ENCODE data around the gene TIGD3.
"Not testable (repeated sequence)": the region's sequence is repeated elsewhere in the genome, so short reads cannot be mapped to it uniquely, and the experiment has no call there.

Gene TIGD3

GRCh38 chr11:65327021-65327420, 27.5 kb upstream of the TIGD3 start:
- H3K27me3 ChIP-seq (ENCODE audit: control insufficient read depth, insufficient read depth, low read length): no peaks in the 10 kb centered on the region
- WGBS (ENCODE audit: insufficient coverage, insufficient read length): no CpG with 5 or more reads among the region's 8 CpGs
- DNase-seq (ENCODE audit: low read depth, low spot score): no peak
- H3K36me3 ChIP-seq (ENCODE audit: control insufficient read depth, insufficient read depth, low read length): peaks cover 3% of the 10 kb centered on the region; the same call in 1 of the 2 replicates
- H3K4me1 ChIP-seq (ENCODE audit: control insufficient read depth, insufficient read depth, low read length): no peaks in the 10 kb centered on the region
- no peak overlapping the region for H3K27ac ChIP-seq (ENCODE audit: low read length)
- H3K9me3 ChIP-seq (ENCODE audit: control insufficient read depth, insufficient read depth, low read length): no peaks in the 10 kb centered on the region
- no peak overlapping the region for H3K4me3 ChIP-seq (ENCODE audit: low read length)

DNA sequence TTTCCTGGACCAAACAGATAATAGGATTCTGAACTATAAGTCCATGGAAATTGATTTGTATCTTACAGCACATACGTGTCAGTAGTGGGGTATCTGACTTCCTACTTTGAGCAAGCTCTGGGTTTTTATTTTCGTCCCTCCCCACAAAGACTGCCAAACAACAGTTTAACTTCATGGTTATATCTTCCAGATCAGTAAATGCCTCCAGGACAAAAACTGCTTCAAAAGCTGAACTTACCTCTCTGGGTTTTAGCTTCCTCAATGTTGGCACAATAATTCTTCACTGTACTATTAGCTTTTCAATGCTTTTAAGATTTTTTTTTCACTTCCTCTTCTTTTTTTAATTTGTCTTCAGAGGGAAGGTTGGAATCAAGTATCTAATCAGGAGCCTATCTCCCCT, 25.1 kb upstream of the TIGD3 start:
- no peaks in the 10 kb centered on the region for H3K9me3 ChIP-seq (ENCODE audit: control insufficient read depth, insufficient read depth, low read length)
- no peak overlapping the region for H3K27ac ChIP-seq (ENCODE audit: low read length)

DNA sequence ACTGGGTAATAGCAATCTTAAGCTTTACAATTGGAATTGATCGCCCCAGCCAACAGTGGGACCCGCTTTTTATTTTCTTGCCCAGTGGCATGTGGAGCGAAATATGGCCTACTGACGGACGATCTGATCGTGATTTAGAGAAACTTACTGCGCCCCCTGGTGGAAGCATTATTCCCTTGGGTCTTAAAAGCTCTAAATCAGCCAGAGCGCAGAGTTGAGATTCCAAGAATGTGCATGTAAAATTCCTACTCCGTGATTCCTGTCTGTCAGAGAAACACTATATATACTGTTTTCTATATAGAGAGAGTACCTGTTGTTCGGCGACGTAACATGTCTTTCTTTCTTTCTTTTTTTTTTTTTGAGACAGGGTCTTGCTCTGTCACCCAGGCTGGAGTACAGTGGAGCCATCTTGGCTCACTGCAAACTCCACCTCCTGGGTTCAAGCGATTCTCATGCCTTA, 24.6 kb upstream of the TIGD3 start:
- no peaks in the 10 kb centered on the region for H3K4me1 ChIP-seq (ENCODE audit: control insufficient read depth, insufficient read depth, low read length)
- no peak overlapping the region for H3K4me3 ChIP-seq (ENCODE audit: low read length)
- no peak overlapping the region for H3K27ac ChIP-seq (ENCODE audit: low read length)
- no peaks in the 10 kb centered on the region; the same call in 1 of the 2 replicates for H3K9me3 ChIP-seq (ENCODE audit: control insufficient read depth, insufficient read depth, low read length)
- no peaks in the 10 kb centered on the region for H3K36me3 ChIP-seq (ENCODE audit: control insufficient read depth, insufficient read depth, low read length)
- H3K27me3 ChIP-seq (ENCODE audit: control insufficient read depth, insufficient read depth, low read length): no peaks in the 10 kb centered on the region
- WGBS (ENCODE audit: insufficient coverage, insufficient read length): no CpG with 5 or more reads among the region's 13 CpGs
- DNase-seq (ENCODE audit: low read depth, low spot score): peak; percentile 91

More for the DNA sequence above, 25.1 kb upstream of the TIGD3 start:
- Histone ChIP-seq H3K27me3 (ENCODE audit: control insufficient read depth, insufficient read depth, low read length) (no peaks in the 10 kb centered on the region), H3K4me3 (ENCODE audit: low read length) (no peak overlapping the region), H3K36me3 (ENCODE audit: control insufficient read depth, insufficient read depth, low read length) (no peaks in the 10 kb centered on the region), H3K4me1 (ENCODE audit: control insufficient read depth, insufficient read depth, low read length) (no peaks in the 10 kb centered on the region)
- no CpG with 5 or more reads among the region's 2 CpGs for WGBS (ENCODE audit: insufficient coverage, insufficient read length)
- no peak for DNase-seq (ENCODE audit: low read depth, low spot score)

DNA sequence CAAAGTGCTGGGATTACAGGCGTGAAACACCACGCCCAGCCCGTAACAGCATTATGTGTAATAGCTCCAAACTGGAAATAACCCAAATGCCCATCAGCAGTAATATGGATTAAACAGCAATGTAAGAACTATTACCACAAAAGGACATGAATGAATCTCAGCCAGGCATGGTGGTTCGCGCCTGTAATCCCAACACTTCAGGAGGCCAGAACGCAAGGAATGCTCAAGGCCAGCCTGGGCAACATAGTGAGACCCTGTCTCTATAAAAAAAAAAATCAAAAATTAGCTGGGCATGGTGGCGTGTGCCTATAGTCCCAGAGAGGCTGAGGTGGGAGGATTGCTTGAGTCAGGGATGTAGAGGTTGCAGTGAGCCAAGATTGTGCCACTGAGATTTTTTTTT, 24.0 kb upstream of the TIGD3 start:
- no peaks in the 10 kb centered on the region for H3K27me3 ChIP-seq (ENCODE audit: control insufficient read depth, insufficient read depth, low read length)
- no peaks in the 10 kb centered on the region for H3K4me1 ChIP-seq (ENCODE audit: control insufficient read depth, insufficient read depth, low read length)
- no peaks in the 10 kb centered on the region for H3K36me3 ChIP-seq (ENCODE audit: control insufficient read depth, insufficient read depth, low read length)
- no peak for DNase-seq (ENCODE audit: low read depth, low spot score)
- no peak overlapping the region for H3K4me3 ChIP-seq (ENCODE audit: low read length)
- no peak overlapping the region for H3K27ac ChIP-seq (ENCODE audit: low read length)
- H3K9me3 ChIP-seq (ENCODE audit: control insufficient read depth, insufficient read depth, low read length): no peaks in the 10 kb centered on the region; the same call in 1 of the 2 replicates
- no CpG with 5 or more reads among the region's 7 CpGs for WGBS (ENCODE audit: insufficient coverage, insufficient read length)

DNA sequence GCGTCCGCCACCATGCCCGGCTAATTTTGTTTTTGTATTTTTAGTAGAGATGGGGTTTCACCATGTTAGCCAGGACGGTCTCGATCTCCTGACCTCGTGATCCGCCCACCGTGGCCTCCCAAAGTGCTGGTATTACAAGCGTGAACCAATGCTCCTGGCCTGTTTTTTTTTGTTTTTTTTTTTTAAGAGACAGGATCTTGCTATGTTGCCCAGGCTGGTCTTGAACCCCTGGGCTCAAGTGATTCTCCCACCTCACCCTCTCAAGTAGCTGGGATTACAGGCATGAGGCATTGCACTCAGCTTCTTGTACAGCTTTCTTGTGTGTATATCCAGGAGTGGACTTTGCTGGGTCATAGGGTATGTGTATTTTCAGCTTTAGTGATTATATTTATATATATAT, 22.0 kb upstream of the TIGD3 start:
- H3K36me3 ChIP-seq (ENCODE audit: control insufficient read depth, insufficient read depth, low read length); H3K9me3 ChIP-seq (ENCODE audit: control insufficient read depth, insufficient read depth, low read length); DNase-seq (ENCODE audit: low read depth, low spot score); H3K4me1 ChIP-seq (ENCODE audit: control insufficient read depth, insufficient read depth, low read length); H3K4me3 ChIP-seq (ENCODE audit: low read length); H3K27me3 ChIP-seq (ENCODE audit: control insufficient read depth, insufficient read depth, low read length); H3K27ac ChIP-seq (ENCODE audit: low read length): not testable (repeated sequence)
- WGBS (ENCODE audit: insufficient coverage, insufficient read length): no CpG with 5 or more reads among the region's 9 CpGs

- Histone ChIP-seq H3K27me3 (ENCODE audit: control insufficient read depth, insufficient read depth, low read length) (no peaks in the 10 kb centered on the region), H3K36me3 (ENCODE audit: control insufficient read depth, insufficient read depth, low read length) (no peaks in the 10 kb centered on the region), H3K9me3 (ENCODE audit: control insufficient read depth, insufficient read depth, low read length) (no peaks in the 10 kb centered on the region; the same call in 1 of the 2 replicates), H3K4me1 (ENCODE audit: control insufficient read depth, insufficient read depth, low read length) (no peaks in the 10 kb centered on the region), H3K27ac (ENCODE audit: low read length) (no peak overlapping the region), H3K4me3 (ENCODE audit: low read length) (peak overlapping the region; percentile 72; the same call in 1 of the 2 replicates)
- no peak for DNase-seq (ENCODE audit: low read depth, low spot score)
- WGBS (ENCODE audit: insufficient coverage, insufficient read length): no CpG with 5 or more reads among the region's 5 CpGs
Observed at GRCh38 chr11:65334696-65335295, 19.8 kb upstream of the TIGD3 start.

DNA sequence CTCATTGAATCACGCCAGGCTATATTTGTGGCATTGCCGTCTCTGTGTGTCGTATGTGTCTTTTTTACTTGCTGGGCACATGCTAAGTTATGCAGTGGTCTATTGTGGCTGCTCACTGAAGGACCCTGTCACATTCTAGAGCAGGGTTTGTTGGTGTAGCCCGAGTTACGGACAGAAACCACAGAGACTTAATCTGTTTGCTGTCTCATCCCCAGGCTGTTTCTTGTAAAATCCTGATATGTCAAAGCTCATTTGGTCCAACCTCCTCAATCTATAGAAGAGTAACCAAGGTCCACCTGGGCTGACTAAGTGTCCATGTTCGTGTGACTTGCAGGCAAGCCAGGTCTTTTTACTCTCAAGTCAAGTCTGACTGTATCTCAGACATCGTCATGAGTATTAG, 15.9 kb upstream of the TIGD3 start:
- H3K27me3 ChIP-seq (ENCODE audit: control insufficient read depth, insufficient read depth, low read length): no peaks in the 10 kb centered on the region
- H3K9me3 ChIP-seq (ENCODE audit: control insufficient read depth, insufficient read depth, low read length): no peaks in the 10 kb centered on the region; the same call in 1 of the 2 replicates
- DNase-seq (ENCODE audit: low read depth, low spot score): no peak
- WGBS (ENCODE audit: insufficient coverage, insufficient read length): no CpG with 5 or more reads among the region's 7 CpGs
- H3K4me1 ChIP-seq (ENCODE audit: control insufficient read depth, insufficient read depth, low read length): no peaks in the 10 kb centered on the region
- H3K27ac ChIP-seq (ENCODE audit: low read length): no peak overlapping the region
- H3K4me3 ChIP-seq (ENCODE audit: low read length): no peak overlapping the region
- H3K36me3 ChIP-seq (ENCODE audit: control insufficient read depth, insufficient read depth, low read length): peaks cover 11% of the 10 kb centered on the region

GRCh38 chr11:65340226-65340625, 14.3 kb upstream of the TIGD3 start:
- H3K4me3 ChIP-seq (ENCODE audit: low read length): no peak overlapping the region
- H3K27ac ChIP-seq (ENCODE audit: low read length): no peak overlapping the region
- DNase-seq (ENCODE audit: low read depth, low spot score): no peak
- H3K27me3 ChIP-seq (ENCODE audit: control insufficient read depth, insufficient read depth, low read length): no peaks in the 10 kb centered on the region
- H3K4me1 ChIP-seq (ENCODE audit: control insufficient read depth, insufficient read depth, low read length): no peaks in the 10 kb centered on the region
- no CpG with 5 or more reads among the region's 11 CpGs for WGBS (ENCODE audit: insufficient coverage, insufficient read length)
- peaks cover 23% of the 10 kb centered on the region for H3K36me3 ChIP-seq (ENCODE audit: control insufficient read depth, insufficient read depth, low read length)
- H3K9me3 ChIP-seq (ENCODE audit: control insufficient read depth, insufficient read depth, low read length): no peaks in the 10 kb centered on the region

DNA sequence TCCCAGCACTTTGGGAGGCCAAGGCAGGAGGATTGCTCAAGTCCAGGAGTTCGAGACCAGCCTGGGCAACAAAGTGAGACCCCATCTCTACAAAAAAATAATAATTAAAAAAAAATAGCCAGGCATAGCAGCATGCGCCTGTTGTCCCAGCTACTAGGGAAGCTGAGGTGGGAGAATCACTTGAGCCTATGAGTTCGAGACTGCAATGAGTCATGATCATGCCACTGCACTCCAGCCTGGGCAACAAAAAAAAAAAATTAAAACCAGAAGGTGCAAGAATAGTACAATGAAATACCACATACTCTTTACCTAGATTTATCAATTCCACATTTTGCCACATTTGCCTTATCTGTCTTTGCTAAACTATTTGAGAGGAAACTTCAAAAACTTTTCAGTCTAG, 12.7 kb upstream of the TIGD3 start:
- H3K9me3 ChIP-seq (ENCODE audit: control insufficient read depth, insufficient read depth, low read length): no peaks in the 10 kb centered on the region
- H3K27me3 ChIP-seq (ENCODE audit: control insufficient read depth, insufficient read depth, low read length): no peaks in the 10 kb centered on the region
- WGBS (ENCODE audit: insufficient coverage, insufficient read length): no CpG with 5 or more reads among the region's 3 CpGs
- H3K27ac ChIP-seq (ENCODE audit: low read length): no peak overlapping the region
- no peaks in the 10 kb centered on the region for H3K4me1 ChIP-seq (ENCODE audit: control insufficient read depth, insufficient read depth, low read length)
- peaks cover 33% of the 10 kb centered on the region for H3K36me3 ChIP-seq (ENCODE audit: control insufficient read depth, insufficient read depth, low read length)
- no peak overlapping the region for H3K4me3 ChIP-seq (ENCODE audit: low read length)
- DNase-seq (ENCODE audit: low read depth, low spot score): no peak

- WGBS (ENCODE audit: insufficient coverage, insufficient read length): 100% methylated on average over 1 of the region's 2 CpGs
- H3K27me3 ChIP-seq (ENCODE audit: control insufficient read depth, insufficient read depth, low read length): no peaks in the 10 kb centered on the region; the same call in 1 of the 2 replicates
- DNase-seq (ENCODE audit: low read depth, low spot score): no peak
- H3K9me3 ChIP-seq (ENCODE audit: control insufficient read depth, insufficient read depth, low read length): no peaks in the 10 kb centered on the region
- H3K4me1 ChIP-seq (ENCODE audit: control insufficient read depth, insufficient read depth, low read length): no peaks in the 10 kb centered on the region
- no peak overlapping the region for H3K4me3 ChIP-seq (ENCODE audit: low read length)
- no peak overlapping the region for H3K27ac ChIP-seq (ENCODE audit: low read length)
- H3K36me3 ChIP-seq (ENCODE audit: control insufficient read depth, insufficient read depth, low read length): peaks cover 15% of the 10 kb centered on the region
Observed at GRCh38 chr11:65351511-65351910, 3.0 kb upstream of the TIGD3 start.

- Histone ChIP-seq H3K27ac (ENCODE audit: low read length) (no peak overlapping the region), H3K36me3 (ENCODE audit: control insufficient read depth, insufficient read depth, low read length) (peaks cover 15% of the 10 kb centered on the region), H3K4me1 (ENCODE audit: control insufficient read depth, insufficient read depth, low read length) (no peaks in the 10 kb centered on the region), H3K9me3 (ENCODE audit: control insufficient read depth, insufficient read depth, low read length) (no peaks in the 10 kb centered on the region), H3K27me3 (ENCODE audit: control insufficient read depth, insufficient read depth, low read length) (no peaks in the 10 kb centered on the region; the same call in 1 of the 2 replicates), H3K4me3 (ENCODE audit: low read length) (no peak overlapping the region)
- WGBS (ENCODE audit: insufficient coverage, insufficient read length): no CpG with 5 or more reads among the region's 3 CpGs
- DNase-seq (ENCODE audit: low read depth, low spot score): no peak
Observed at GRCh38 chr11:65352783-65353182, 1.8 kb upstream of the TIGD3 start.
